ENCODE results near the gene KLHL12.

Gene KLHL12

DNA sequence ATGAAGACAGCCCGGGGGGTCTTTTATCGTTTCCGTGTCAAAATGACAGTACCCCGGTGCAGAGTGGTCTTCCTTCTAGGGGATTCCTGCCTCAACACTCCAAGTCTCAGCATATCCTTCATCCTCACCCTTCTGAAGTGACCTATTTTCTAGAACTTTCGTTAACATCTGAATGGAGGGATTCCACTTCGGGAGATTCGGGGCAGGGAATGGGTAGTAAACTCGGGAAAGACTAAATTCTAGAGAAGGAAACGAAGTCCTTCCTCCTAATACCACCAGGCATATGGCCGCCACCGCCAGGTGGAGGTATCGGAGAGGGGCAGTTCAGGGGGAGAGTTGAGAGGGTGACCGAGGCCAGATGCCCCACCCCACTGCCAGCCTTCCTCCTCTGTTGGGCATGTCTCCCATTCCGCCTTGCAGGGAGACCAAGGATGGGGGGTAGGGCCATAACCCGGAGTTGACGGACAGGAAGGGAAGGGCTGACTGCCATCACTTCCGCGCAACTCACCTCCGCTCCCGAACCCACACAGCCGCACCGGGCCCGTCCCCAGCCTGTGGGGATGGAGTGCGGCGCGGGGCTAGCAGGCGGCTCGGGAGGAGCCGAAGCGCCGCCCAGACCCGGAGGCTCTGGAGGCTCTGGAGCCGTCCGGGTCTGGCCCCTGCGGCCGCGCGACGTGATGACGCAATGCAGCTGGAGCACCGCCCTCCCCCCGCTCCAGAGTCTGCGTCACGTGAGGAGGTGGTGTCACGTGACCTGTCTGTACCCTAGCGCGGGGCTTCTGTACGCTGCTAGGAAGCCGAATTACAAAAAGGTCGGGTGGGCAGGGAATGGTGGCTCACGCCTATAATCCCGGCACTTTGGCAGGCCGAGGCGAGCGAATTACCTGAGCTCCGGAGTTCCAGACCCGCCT is at the start of gene KLHL12:
Gene KLHL12, minus strand, starts transcription at position 654 of the 911 bp plus-strand sequence. CDS start 2,072 bp downstream, outside the sequence.
- peak; percentile 91 for DNase-seq (ENCODE audit: low read depth)

GRCh38 chr1:202976633-202977032 is 49.6 kb upstream of the KLHL12 start:
- no peak for DNase-seq (ENCODE audit: low read depth)

DNA sequence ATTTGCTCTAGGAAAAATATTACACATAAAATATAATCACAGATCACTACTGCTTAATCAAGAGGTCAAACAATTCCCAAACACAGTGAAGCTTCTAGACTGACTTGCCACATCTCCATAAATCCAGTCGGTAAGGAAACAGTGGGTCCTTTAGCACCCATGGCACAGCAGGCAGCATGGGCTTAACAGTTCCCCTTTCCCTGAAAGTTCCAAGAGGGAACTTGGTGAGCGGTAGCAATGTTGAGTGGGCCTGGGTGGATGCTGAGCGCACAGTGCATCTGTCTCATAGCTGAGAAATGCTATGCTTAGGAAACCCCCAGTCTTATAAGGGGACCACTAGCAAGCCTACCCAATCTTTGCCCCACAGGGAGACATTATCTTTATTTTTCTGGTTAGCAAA is 47.8 kb upstream of the KLHL12 start:
- DNase-seq (ENCODE audit: low read depth): no peak

DNA sequence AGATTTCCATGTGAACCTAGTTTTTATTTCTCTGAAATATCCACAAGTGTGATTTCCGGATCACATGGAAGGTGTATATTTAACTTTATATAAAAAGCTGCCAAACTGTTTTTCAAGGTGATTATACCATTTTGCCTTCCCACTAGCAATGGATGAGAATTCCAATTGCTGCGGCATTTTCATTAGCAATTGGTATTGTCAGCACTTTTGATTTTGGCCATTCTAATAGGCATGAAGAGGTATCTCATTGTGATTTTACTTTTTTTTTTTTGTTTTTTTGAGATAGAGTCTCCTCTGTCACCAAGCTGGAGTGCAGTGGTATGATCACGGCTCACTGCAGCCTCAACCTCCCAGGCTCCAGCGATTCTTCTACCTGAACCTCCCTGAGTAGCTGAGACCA is 45.0 kb upstream of the KLHL12 start:
- no peak for DNase-seq (ENCODE audit: low read depth)

DNA sequence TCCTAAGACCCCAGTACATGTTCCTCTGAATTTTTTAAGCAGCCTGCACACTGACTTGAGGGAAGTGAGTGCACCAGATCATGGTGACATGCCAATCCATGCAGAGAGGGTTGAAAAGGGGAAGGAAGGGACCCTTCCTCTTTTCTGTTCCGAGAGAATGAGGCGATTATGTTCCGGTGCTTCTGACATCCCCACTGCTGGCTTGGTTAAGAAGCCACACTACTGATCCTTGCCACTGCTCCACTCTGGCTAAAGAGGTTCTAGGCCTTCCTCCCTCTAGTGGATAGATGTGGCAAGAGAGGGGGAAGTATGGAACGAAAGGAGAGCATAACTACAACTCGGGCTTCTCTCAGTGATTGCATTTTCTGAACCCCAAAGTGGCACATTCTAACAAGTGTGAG is 41.9 kb upstream of the KLHL12 start:
- no peak for DNase-seq (ENCODE audit: low read depth)

DNA sequence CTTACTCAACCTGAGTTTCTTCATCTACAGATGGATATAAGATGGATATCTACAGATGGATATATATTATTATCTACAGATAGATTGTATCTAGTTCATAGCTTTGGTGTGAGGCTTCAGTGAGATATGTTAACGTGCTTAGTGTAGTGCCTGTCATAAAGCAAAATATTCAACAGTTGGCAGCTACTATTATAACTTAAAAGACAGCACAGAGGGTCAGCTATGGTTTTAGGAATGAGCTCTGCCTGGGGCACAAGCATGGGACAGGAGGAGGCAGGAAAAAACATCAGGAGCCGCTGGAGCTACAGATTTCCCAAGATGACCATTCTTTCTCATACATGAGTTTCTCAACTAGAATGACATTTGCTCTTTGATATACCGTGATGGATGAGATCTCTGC is 41.3 kb upstream of the KLHL12 start:
- no peak for DNase-seq (ENCODE audit: low read depth)

- DNase-seq (ENCODE audit: low read depth): no peak
Observed at GRCh38 chr1:202967684-202968281, 40.7 kb upstream of the KLHL12 start.

DNA sequence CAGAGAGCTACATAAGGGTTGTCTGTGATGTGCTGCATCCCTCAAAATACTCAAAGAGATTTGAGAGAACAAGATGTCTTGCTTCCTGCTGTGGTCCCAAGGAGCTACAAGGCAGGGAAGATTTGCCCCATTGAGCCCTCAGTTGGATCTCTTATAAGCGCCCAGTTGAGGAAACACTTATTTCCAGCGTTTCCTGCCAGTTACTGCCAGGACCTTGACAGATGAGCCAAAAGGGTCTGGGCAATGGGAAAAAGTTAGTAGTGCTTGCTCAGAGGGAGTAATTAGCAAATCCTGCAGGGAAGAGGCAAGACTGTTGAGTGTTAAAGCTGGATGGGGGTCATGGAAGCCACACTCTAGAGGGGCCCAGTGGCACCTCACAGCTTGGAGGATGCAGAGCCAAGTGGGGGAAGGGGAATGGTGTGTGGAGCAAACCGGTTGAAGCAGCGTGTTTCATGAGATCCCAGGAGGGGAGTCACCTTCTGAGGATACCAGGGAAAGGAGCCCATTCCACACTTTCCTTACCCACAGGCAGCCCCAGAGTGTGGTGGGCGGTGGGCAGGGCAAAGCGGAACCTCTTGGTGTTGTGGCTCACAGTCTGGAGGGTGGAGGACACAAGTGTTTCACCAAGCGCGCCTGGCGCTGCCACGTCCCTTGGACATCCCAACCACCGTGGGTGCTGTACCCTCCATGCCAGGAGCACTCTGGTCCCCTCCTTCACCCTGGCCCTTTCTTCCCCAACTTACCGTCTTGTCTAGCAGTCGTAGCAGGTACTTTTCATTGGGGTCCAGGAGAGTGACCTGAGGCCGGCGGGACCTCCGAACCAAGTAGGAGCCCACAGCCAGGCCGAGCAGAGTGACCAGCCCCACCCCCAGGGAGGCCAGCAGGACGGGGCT is 39.2 kb upstream of the KLHL12 start:
- no peak for DNase-seq (ENCODE audit: low read depth)

DNA sequence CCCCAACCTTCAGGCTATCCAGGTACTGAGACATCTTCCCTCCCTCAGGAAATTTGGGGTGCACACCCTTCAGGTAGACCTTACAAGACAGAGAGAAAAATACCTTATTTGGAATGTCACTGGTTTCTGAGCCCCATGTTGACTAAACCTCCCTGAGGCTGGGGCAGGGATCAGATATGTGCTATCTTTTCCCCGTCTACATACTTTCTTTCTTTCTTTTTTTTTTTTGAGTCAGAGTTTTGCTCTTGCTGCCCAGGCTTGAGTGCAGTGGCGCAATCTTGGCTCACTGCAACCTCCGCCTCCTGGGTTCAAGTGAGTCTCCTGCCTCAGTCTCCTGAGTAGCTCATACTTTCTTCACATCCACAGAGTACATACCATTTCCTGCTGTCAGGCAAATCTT is 38.4 kb upstream of the KLHL12 start:
- no peak for DNase-seq (ENCODE audit: low read depth)

- no peak for DNase-seq (ENCODE audit: low read depth)
Observed at GRCh38 chr1:202964791-202965410, 37.9 kb upstream of the KLHL12 start.

DNA sequence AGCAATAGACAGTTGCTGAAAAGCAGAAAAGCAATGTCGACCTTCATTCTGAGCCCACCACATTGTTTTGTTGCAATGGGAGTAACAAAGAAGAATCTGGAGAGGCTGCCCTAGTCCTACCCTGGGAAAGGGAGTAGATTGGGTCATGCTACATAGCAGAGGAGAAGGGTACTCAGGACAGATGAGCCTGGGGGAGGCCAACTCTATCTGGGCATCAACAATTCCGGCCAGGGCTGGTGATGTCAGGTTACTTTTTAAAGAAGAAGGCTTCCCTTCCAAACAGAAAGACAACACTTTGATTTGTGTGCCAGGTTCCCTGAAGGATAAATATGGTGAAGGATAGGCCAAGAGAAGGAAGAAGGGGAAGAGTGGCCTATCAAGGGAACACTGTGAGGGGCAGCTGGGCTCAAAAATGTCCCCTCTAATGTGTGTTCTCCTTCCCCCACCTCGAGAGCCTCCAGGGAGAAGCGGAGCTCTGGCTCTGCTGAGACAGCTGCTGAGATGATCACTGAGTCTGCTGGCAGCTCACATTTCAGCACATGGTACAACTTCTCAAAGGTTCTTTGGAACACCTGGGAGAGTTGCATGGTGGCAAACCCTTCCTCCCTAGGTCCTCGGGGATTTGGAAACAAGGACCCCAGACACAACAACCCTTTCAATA is 34.3 kb upstream of the KLHL12 start:
- DNase-seq (ENCODE audit: low read depth): no peak

DNA sequence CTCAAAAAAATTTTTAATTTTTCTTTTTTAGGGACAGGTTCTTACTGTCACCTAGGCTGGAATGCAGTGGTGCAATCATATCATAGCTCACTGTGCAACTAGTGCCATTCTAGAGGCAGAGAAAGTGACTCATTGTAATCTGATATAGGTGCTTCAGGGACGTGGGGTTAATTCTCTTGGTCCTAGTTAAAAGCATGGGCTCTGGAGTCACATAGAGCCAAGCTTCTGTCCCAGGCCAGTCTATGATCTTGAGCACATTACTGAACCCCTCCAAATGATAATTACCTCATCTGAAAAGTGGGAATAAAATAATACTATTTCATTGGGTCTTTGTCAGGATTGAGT is 32.2 kb upstream of the KLHL12 start:
- no peak for DNase-seq (ENCODE audit: low read depth)

DNA sequence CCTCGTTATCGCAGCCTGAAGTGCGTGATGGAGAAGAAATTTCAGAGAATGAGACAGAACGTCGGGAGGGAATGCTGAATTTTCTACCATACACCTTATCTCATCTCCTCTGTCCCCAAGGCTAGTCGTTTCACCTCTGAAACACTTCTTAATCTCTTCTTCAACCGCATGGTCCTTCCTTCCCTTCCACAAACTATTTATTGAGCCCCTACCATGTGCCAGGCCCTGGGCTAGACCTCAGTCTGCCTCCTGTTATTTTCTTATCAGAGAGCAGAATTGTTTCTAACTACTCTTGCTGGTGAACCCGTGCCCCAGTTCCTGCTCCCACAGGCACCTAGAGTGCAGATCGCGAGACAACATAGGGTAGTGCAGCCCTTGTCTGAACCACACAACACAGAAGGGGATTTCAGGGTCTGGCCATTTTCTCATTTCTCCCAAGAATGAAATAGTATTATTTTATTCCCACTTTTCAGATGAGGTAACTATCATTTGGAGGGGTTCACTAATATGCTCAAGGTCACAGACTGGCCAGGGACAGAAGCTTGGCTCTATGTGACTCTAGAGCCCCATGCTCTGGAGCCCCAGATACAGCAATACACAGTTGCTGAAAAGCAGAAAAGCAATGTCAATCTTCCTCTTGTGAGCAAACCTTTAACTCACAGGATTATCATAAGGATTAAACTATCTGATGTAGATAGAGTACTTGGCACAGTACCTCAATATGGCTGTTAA is 31.7 kb upstream of the KLHL12 start:
- DNase-seq (ENCODE audit: low read depth): no peak

DNA sequence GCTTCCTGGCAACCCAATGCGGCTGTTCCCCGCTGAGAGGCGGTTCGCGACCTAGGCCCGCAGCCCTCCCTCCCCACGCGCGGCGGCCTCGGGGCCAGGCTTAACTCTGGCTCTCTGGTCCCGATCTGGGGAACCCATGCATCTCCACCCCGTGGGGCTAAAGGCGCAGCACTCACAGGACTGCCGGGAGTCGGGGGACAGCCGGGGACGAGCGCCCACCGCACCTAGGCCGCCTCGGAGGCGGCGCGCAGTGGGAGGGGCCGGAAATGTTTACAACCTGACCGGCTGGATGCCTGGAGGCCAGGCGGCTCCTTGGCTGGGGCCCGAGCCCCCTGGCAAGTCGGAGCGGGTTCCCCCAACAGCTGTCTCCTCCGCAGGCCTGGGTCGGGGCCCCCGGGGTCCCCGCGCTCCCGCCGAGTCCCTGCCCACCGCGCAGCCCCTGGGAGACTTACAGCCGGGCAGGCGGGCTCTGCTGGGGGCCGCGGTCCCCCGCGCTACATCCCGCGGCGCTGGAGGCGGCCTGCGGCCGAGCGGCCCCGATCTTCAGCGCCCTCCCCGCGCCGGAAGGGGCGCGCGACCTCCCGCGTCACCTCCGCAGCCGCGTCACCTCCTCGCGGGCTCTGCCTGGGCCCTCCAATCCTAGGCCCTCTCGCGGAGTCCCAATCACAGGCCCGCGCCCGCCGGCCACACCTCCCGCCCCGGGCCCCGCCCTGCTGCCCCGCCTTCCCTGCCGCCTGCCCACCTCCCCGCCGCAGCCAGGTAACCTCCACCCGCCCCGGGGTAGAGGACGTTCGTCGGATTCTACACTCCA is 30.9 kb upstream of the KLHL12 start, which contains the start of gene ADIPOR1:
Gene ADIPOR1, minus strand, starts transcription at position 580 of the 811 bp plus-strand sequence. CDS start 7,242 bp downstream, outside the sequence.
- peak; percentile 89 for DNase-seq (ENCODE audit: low read depth)

GRCh38 chr1:202956969-202957368 is 29.9 kb upstream of the KLHL12 start:
- DNase-seq (ENCODE audit: low read depth): no peak

- DNase-seq (ENCODE audit: low read depth): no peak
Observed at GRCh38 chr1:202954057-202954745, 27.2 kb upstream of the KLHL12 start.

DNA sequence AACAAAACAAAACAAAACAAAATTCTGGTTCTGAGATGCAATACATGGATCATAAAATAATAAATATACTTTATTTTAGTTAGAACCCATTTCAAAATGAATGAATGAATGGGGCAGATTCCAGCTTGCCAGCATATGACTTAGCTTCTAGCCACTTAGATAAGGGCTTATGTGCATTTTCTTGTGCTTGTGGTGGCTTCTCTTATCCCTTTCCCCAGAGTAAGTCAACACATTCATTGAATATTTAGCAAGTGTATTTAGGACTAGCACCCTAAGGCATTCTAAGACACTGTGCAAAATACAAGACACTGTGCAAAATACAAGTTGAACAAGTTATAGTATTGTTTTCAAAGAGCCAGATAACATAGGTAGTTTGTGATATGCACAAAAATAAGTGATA is 26.4 kb upstream of the KLHL12 start:
- DNase-seq (ENCODE audit: low read depth): no peak

- no peak for DNase-seq (ENCODE audit: low read depth)
Observed at GRCh38 chr1:202952818-202953217, 25.8 kb upstream of the KLHL12 start.

DNA sequence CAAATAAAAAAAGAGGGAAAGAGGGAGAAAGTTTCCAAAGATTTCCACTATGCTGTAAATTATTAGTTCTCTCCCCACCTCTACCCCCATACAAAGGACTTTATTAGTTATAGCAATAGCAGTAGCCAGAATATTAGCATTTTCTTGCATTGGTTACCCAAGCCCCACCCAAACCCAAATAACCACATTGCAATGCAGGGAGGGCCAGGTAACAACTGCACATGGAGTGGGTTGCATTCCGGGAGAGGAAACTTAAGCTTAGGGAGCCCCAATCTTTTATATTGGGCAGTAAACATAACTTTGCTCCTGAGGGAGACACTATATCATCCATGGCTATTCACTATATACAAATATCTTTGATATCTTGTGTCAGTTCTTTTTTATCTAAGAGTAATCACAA is 25.1 kb upstream of the KLHL12 start:
- DNase-seq (ENCODE audit: low read depth): no peak
